ENCODE measurements around the gene KANSL1. TPM values are rescaled to one million over a fixed set of nuclear protein-coding genes. Genes with fewer than 3 reads are reported as not detected.

The KANSL1 gene
- total RNA-seq, 1 experiment from 2014 or later = 37.4 TPM

GRCh38 chr17:46140645-46141197 lies 52.5 kb downstream of the KANSL1 start:
- no peak for DNase-seq (ENCODE audit: low spot score)

GRCh38 chr17:46139432-46140210 lies 53.6 kb downstream of the KANSL1 start:
- no peak for DNase-seq (ENCODE audit: low spot score)

GRCh38 chr17:46138473-46138872 lies 54.8 kb downstream of the KANSL1 start:
- no peak for DNase-seq (ENCODE audit: low spot score)

GRCh38 chr17:46136820-46137219 lies 56.4 kb downstream of the KANSL1 start:
- DNase-seq (ENCODE audit: low spot score) = no peak

GRCh38 chr17:46135879-46136563 lies 57.2 kb downstream of the KANSL1 start:
- DNase-seq (ENCODE audit: low spot score) = no peak

- no peak for DNase-seq (ENCODE audit: low spot score)
Observed at GRCh38 chr17:46135126-46135812, 58.0 kb downstream of the KANSL1 start.

GRCh38 chr17:46129302-46129701 lies 63.9 kb downstream of the KANSL1 start:
- DNase-seq (ENCODE audit: low spot score) = no peak

GRCh38 chr17:46128453-46128852 lies 64.8 kb downstream of the KANSL1 start:
- DNase-seq (ENCODE audit: low spot score) = no peak

- DNase-seq (ENCODE audit: low spot score) = no peak
Observed at GRCh38 chr17:46127524-46127923, 65.7 kb downstream of the KANSL1 start.

GRCh38 chr17:46126840-46127239 lies 66.4 kb downstream of the KANSL1 start:
- no peak for DNase-seq (ENCODE audit: low spot score)

GRCh38 chr17:46125831-46126230 lies 67.4 kb downstream of the KANSL1 start:
- DNase-seq (ENCODE audit: low spot score) = no peak

- DNase-seq (ENCODE audit: low spot score) = no peak
Observed at GRCh38 chr17:46124695-46125592, 68.3 kb downstream of the KANSL1 start.

GRCh38 chr17:46123607-46124006 lies 69.6 kb downstream of the KANSL1 start:
- DNase-seq (ENCODE audit: low spot score) = no peak

GRCh38 chr17:46122486-46122871 lies 70.8 kb downstream of the KANSL1 start:
- DNase-seq (ENCODE audit: low spot score) = no peak

GRCh38 chr17:46121841-46122485 lies 71.3 kb downstream of the KANSL1 start:
- no peak for DNase-seq (ENCODE audit: low spot score)

- no peak for DNase-seq (ENCODE audit: low spot score)
Observed at GRCh38 chr17:46121165-46121764, 72.0 kb downstream of the KANSL1 start.

- DNase-seq (ENCODE audit: low spot score) = no peak
Observed at GRCh38 chr17:46120537-46120936, 72.7 kb downstream of the KANSL1 start.

- no peak for DNase-seq (ENCODE audit: low spot score)
Observed at GRCh38 chr17:46120078-46120477, 73.2 kb downstream of the KANSL1 start.

- no peak for DNase-seq (ENCODE audit: low spot score)
Observed at GRCh38 chr17:46118964-46119363, 74.3 kb downstream of the KANSL1 start.
